Measurements from ENCODE around the gene GLRA3. TPM values are rescaled to one million over a fixed set of nuclear protein-coding genes. Genes with fewer than 3 reads are reported as not detected.

Gene GLRA3
- polyA plus RNA-seq, 5 donors: 0.04 to 0.12 (median 0.05) TPM; not detected in 2

GRCh38 chr4:174595141-174595929 lies 233.7 kb downstream of the GLRA3 start:
- DNase-seq: no peak

DNA sequence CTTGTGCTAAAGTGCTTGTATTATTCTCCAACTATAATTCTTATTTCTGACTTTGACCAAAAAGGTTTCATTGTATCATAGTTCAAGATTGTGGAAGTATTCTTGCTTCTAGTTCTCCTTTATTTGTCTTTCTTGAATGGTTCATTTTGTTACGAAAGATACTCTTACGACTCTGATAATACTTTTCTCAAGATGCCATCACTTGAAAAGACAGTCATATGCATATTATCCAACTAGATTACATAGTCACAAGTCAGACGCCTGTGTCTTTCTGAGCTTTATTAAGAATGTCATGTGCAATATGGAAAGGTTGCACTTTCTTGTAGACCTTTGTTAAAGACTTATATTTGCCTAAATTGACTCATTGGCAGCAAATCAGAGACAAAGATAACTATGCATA lies 235.3 kb downstream of the GLRA3 start:
- DNase-seq: no peak

DNA sequence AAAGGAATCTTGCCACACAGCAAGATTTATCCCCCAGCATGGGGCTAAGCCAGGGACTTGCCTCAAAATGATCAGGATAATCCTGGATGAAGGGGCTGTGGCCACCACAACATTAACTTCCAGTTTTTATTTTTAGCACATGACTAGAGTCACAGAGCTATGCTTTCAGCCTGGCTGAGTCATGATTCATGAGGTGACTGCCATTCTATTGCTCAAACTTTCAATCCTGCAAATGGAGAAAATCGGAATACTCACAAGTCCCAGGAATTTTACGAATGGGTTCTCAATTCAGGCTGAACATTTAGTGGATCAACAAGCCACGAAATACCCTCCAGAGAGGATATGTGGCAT lies 236.1 kb downstream of the GLRA3 start:
- no peak for DNase-seq

GRCh38 chr4:174592256-174592984 lies 236.6 kb downstream of the GLRA3 start:
- DNase-seq: no peak

- no peak for DNase-seq
These were observed 237.6 kb downstream of the GLRA3 start for GRCh38 chr4:174591243-174592021.

DNA sequence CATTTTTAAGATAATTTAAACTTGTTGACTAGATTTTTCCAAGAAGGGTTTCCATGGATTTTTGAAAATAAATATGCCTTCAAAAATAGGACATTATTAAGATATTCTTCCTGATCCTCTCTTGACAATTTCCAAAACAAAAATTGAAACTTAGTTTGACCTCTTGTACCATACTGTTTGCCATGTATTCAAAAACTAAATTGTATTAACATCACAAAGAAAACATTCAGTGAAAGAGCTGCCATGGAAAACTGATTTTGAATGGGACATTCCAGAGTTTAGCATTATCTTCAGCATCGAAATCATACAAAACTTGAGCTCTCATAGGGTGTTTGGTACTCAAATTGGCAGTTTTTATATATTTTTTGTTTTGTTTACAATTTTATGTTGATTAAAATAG lies 238.7 kb downstream of the GLRA3 start:
- no peak for DNase-seq

Other genes with a start within 250 kb of the GLRA3 start
- under 1 TPM; 0.10 to 0.17 (median 0.16) TPM for gene ADAM29, start 89.1 kb upstream of the GLRA3 start, polyA plus RNA-seq (ENCODE audit: insufficient read depth in 1 of 5, insufficient read length in 5 of 5, low replicate concordance in 1 of 5)